SK-N-SH treated with all-trans-retinoic acid at 6 μM for 48 hours (cell line): ENCODE results near the gene GOLGA1.

Source experiments
- ARNTL ChIP-seq: fragments of 450-650 bp; formaldehyde crosslinking; IDR thresholded peaks from 2 replicates; pipeline ENCODE4 v1.5.0; 2020; ENCODE audit warnings: low read depth, mild to moderate bottlenecking, moderate library complexity, borderline replicate concordance
- BACH2 ChIP-seq: fragments of 250-450 bp; sonication (Bioruptor Pico); IDR thresholded peaks from 2 replicates; pipeline ENCODE4 v1.9.0; 2021; ENCODE audit warnings: mild to moderate bottlenecking, borderline replicate concordance
- CREB5 ChIP-seq: fragments of 250-450 bp; sonication (Bioruptor Pico); IDR thresholded peaks from 2 replicates; pipeline ENCODE4 v1.5.1; 2020; ENCODE audit warnings: low read depth, mild to moderate bottlenecking, moderate library complexity
- CSDC2 ChIP-seq: fragments of 250-450 bp; sonication (Bioruptor Pico); IDR thresholded peaks from 2 replicates; pipeline ENCODE4 v1.5.0; 2020; ENCODE audit warnings: mild to moderate bottlenecking, moderate library complexity
- GLIS3 ChIP-seq: fragments of 250-450 bp; sonication (Bioruptor Pico); IDR thresholded peaks from 2 replicates; pipeline ENCODE4 v1.5.0; 2020; ENCODE audit warnings: mild to moderate bottlenecking, moderate library complexity
- PATZ1 ChIP-seq: fragments of 250-450 bp; sonication (Bioruptor Pico); IDR thresholded peaks from 2 replicates; pipeline ENCODE4 v1.8.0; 2020; ENCODE audit warnings: mild to moderate bottlenecking, moderate library complexity, borderline replicate concordance
- TOX ChIP-seq: fragments of 250-450 bp; sonication (Bioruptor Pico); IDR thresholded peaks from 2 replicates; pipeline ENCODE4 v1.8.0; 2021; ENCODE audit warnings: mild to moderate bottlenecking, moderate library complexity, borderline replicate concordance
- ZFP3 ChIP-seq: fragments of 250-450 bp; sonication (Bioruptor Pico); IDR thresholded peaks from 2 replicates; pipeline ENCODE4 v1.5.0; 2020; ENCODE audit warnings: mild to moderate bottlenecking, moderate library complexity
- ZFP30 ChIP-seq: fragments of 450-650 bp; formaldehyde crosslinking; IDR thresholded peaks from 2 replicates; pipeline ENCODE4 v1.5.0; 2022; ENCODE audit warnings: mild to moderate bottlenecking, moderate library complexity
- ZNF565 ChIP-seq: fragments of 450-650 bp; formaldehyde crosslinking; conservative IDR thresholded peaks from 2 replicates; pipeline ENCODE4 v1.5.0; 2020; ENCODE audit warnings: low read depth, mild to moderate bottlenecking, moderate library complexity

- TF ChIP-seq ZFP30 (no peak), PATZ1 (CRISPR knock-in tag) (no peak), TOX (CRISPR knock-in tag) (no peak), GLIS3 (CRISPR knock-in tag) (no peak), ARNTL (CRISPR knock-in tag) (no peak), ZFP3 (CRISPR knock-in tag) (no peak), BACH2 (CRISPR knock-in tag) (no peak), ZNF565 (no peak), CREB5 (CRISPR knock-in tag) (no peak), CSDC2 (CRISPR knock-in tag) (no peak)
These were observed 59.6 kb downstream of the GOLGA1 start for GRCh38 chr9:124881138-124881743.
